HEK293 (cell line): ENCODE measurements around the gene XPNPEP2.
"Not testable (repeated sequence)": the region's sequence is repeated elsewhere in the genome, so short reads cannot be mapped to it uniquely, and the experiment has no call there.

Experiments
- CTCF ChIA-PET: fragments of 350-600 bp; formaldehyde crosslinking; extraction: SDS; loops from one replicate; lab custom pipeline; 2021; ENCODE audit warnings: antibody characterized with exemption; lab: Yijun Ruan, JAX
- POLR2A ChIA-PET: fragments of 300-600 bp; formaldehyde crosslinking; extraction: SDS; loops from one replicate; lab custom pipeline; 2020; ENCODE audit warnings: antibody characterized with exemption, inconsistent platforms; lab: Yijun Ruan, JAX
- H3K27ac ChIP-seq: fragments of 200-500 bp; sonication (Bioruptor generic); 2 replicates; pipeline ENCODE4 v1.5.1; 2014; ENCODE audit warnings: low read depth, low read length, control low read depth, inconsistent platforms; ENCODE audit errors: extremely low read depth
- H3K36me3 ChIP-seq, 2 experiments: fragments of 200-500 bp in 1 of 2; sonication (Bioruptor generic) in 1 of 2; 1 replicate in 1 of 2; 2 replicates in 1 of 2; pipeline ENCODE4 v1.5.1; 2014 to 2017; ENCODE audit warnings: inconsistent platforms in 2 of 2, low read length in 2 of 2; ENCODE audit not compliant: control insufficient read depth in 2 of 2, insufficient read depth in 1 of 2
- H3K4me1 ChIP-seq: fragments of 200-500 bp; sonication (Bioruptor generic); 2 replicates; pipeline ENCODE4 v1.5.1; 2014; ENCODE audit warnings: mild to moderate bottlenecking, low read length, inconsistent platforms; ENCODE audit not compliant: control insufficient read depth, insufficient read depth
- H3K4me3 ChIP-seq: 2 replicates; pipeline ENCODE4 v1.5.1; 2011; ENCODE audit warnings: low read depth, mild to moderate bottlenecking, control low read depth, low read length, moderate library complexity
- H3K9me3 ChIP-seq: fragments of 200-500 bp; sonication (Bioruptor generic); 2 replicates; pipeline ENCODE4 v1.5.1; 2014; ENCODE audit warnings: low read depth, low read length, inconsistent platforms; ENCODE audit not compliant: control insufficient read depth, insufficient read depth
- ATF2 ChIP-seq: fragments of 450-650 bp; formaldehyde crosslinking; IDR thresholded peaks from 2 replicates; pipeline ENCODE4 v1.5.1; 2016; ENCODE audit warnings: missing biosample characterization, missing genetic modification characterization, low read depth
- GLI2 ChIP-seq: fragments of 450-650 bp; formaldehyde crosslinking; IDR thresholded peaks from 2 replicates; pipeline ENCODE4; 2017; ENCODE audit warnings: missing biosample characterization, missing genetic modification characterization, low read depth, borderline replicate concordance
- WT1 ChIP-seq: fragments of 450-650 bp; formaldehyde crosslinking; IDR thresholded peaks from 2 replicates; pipeline ENCODE4 v1.5.1; 2016; ENCODE audit warnings: missing biosample characterization, missing genetic modification characterization
- ZFHX2 ChIP-seq: fragments of 450-650 bp; formaldehyde crosslinking; conservative IDR thresholded peaks from 2 replicates; pipeline ENCODE4 v1.5.1; 2016; ENCODE audit warnings: missing biosample characterization, missing genetic modification characterization
- ZFP3 ChIP-seq: fragments of 450-650 bp; formaldehyde crosslinking; IDR thresholded peaks from 2 replicates; pipeline ENCODE4 v1.5.1; 2016; ENCODE audit warnings: low read depth, missing biosample characterization, missing genetic modification characterization
- ZIC2 ChIP-seq: fragments of 450-650 bp; formaldehyde crosslinking; IDR thresholded peaks from 2 replicates; pipeline ENCODE4 v1.5.1; 2016; ENCODE audit warnings: missing biosample characterization, missing genetic modification characterization
- ZNF121 ChIP-seq: fragments of 450-650 bp; formaldehyde crosslinking; IDR thresholded peaks from 2 replicates; pipeline ENCODE4 v1.5.1; 2016; ENCODE audit warnings: missing biosample characterization, missing genetic modification characterization
- ZNF311 ChIP-seq: fragments of 450-650 bp; formaldehyde crosslinking; IDR thresholded peaks from 2 replicates; pipeline ENCODE4 v1.5.1; 2017; ENCODE audit warnings: missing biosample characterization, missing genetic modification characterization, borderline replicate concordance
- ZNF341 ChIP-seq: fragments of 450-650 bp; formaldehyde crosslinking; IDR thresholded peaks from 2 replicates; pipeline ENCODE4; 2016; ENCODE audit warnings: low read depth, missing biosample characterization, missing genetic modification characterization
- ZNF350 ChIP-seq: fragments of 450-650 bp; formaldehyde crosslinking; IDR thresholded peaks from 2 replicates; pipeline ENCODE4 v1.5.0; 2017; ENCODE audit warnings: missing biosample characterization, mild to moderate bottlenecking, missing genetic modification characterization
- ZNF555 ChIP-seq: fragments of 450-650 bp; formaldehyde crosslinking; conservative IDR thresholded peaks from 2 replicates; pipeline ENCODE4 v1.5.1; 2017; ENCODE audit warnings: missing biosample characterization, mild to moderate bottlenecking, missing genetic modification characterization, inconsistent platforms
- ZNF600 ChIP-seq: fragments of 450-650 bp; formaldehyde crosslinking; IDR thresholded peaks from 2 replicates; pipeline ENCODE4 v1.5.1; 2016; ENCODE audit warnings: missing biosample characterization, missing genetic modification characterization
- ZNF658 ChIP-seq: fragments of 450-650 bp; formaldehyde crosslinking; IDR thresholded peaks from 2 replicates; pipeline ENCODE4; 2016; ENCODE audit warnings: missing biosample characterization, missing genetic modification characterization
- ZNF704 ChIP-seq: fragments of 450-650 bp; formaldehyde crosslinking; IDR thresholded peaks from 2 replicates; pipeline ENCODE4 v1.5.1; 2016; ENCODE audit warnings: missing biosample characterization, missing genetic modification characterization
- TF ChIP-seq, protein P1 (sequence below): fragments of 450-650 bp; IDR thresholded peaks from 2 replicates; pipeline ENCODE4 v1.5.1; 2018; ENCODE audit warnings: missing biosample characterization, missing genetic modification characterization

The XPNPEP2 gene

GRCh38 chrX:129741880-129742758, 3.3 kb downstream of the XPNPEP2 start:
- CTCF ChIA-PET = no interaction called here
- no peaks in the 10 kb centered on the region for H3K9me3 ChIP-seq
- no peak overlapping the region for H3K4me3 ChIP-seq
- POLR2A ChIA-PET = no interaction called here
- no peaks in the 10 kb centered on the region for H3K4me1 ChIP-seq
- no peak overlapping the region for H3K27ac ChIP-seq
- TF ChIP-seq ZNF311 (no peak), WT1 (tag by site-specific recombination) (no peak), ZNF341 (tag by site-specific recombination) (peak; percentile 65)
- TF ChIP-seq, protein P1, sequence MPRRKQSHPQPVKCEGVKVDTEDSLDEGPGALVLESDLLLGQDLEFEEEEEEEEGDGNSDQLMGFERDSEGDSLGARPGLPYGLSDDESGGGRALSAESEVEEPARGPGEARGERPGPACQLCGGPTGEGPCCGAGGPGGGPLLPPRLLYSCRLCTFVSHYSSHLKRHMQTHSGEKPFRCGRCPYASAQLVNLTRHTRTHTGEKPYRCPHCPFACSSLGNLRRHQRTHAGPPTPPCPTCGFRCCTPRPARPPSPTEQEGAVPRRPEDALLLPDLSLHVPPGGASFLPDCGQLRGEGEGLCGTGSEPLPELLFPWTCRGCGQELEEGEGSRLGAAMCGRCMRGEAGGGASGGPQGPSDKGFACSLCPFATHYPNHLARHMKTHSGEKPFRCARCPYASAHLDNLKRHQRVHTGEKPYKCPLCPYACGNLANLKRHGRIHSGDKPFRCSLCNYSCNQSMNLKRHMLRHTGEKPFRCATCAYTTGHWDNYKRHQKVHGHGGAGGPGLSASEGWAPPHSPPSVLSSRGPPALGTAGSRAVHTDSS (tag by site-specific recombination) = no peak
- no peaks in the 10 kb centered on the region for H3K36me3 ChIP-seq

GRCh38 chrX:129742759-129743152, 4.0 kb downstream of the XPNPEP2 start:
- H3K4me3 ChIP-seq = not testable (repeated sequence)
- peak; percentile 50; the same call in 1 of the 2 replicates for TF ChIP-seq ZIC2 (tag by site-specific recombination)
- TF ChIP-seq, all 188 proteins: peak for 1; not testable (repeated sequence) for 187
- H3K4me1 ChIP-seq, POLR2A ChIA-PET, H3K9me3 ChIP-seq, CTCF ChIA-PET, H3K36me3 ChIP-seq, H3K27ac ChIP-seq: not testable (repeated sequence)

DNA sequence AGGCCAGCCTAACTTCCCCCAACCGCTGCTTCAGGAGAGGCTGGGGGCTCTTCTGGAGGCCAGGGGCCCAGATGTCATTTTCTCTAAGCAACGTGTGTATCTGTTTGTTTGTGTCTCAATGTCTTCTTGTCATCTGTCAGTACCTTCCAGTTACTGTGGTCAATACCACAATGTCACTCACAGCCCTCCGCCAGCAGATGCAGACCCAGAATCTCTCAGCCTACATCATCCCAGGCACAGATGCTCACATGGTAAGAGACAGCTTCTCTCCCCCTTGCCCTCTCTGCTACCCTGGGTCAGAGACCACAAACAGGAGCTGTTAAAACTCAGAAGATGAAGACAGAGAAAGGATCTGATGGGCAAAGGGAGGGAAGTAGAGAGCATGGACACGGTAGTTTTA, 5.0 kb downstream of the XPNPEP2 start:
- Histone ChIP-seq H3K27ac (no peak overlapping the region), H3K4me1 (no peaks in the 10 kb centered on the region), H3K4me3 (no peak overlapping the region), H3K36me3 (no peaks in the 10 kb centered on the region), H3K9me3 (no peaks in the 10 kb centered on the region)
- TF ChIP-seq ZFP3 (tag by site-specific recombination) (no peak), ZNF600 (tag by site-specific recombination) (no peak), ZNF704 (no peak), ATF2 (tag by site-specific recombination) (no peak), ZNF121 (tag by site-specific recombination) (no peak), GLI2 (tag by site-specific recombination) (no peak), ZNF350 (tag by site-specific recombination) (no peak), ZFHX2 (tag by site-specific recombination) (no peak), ZNF555 (no peak), ZNF658 (tag by site-specific recombination) (no peak)
- ChIA-PET POLR2A (no interaction called here), CTCF (interaction anchor here (0.6 to 1.2 kb wide), 3 partner anchors 9 to 143 kb away, joined by 3 read pairs; no protein-coding TSS in a partner anchor)
